Measurements from ENCODE around the gene FUOM.

- no peak for TF ChIP-seq CTCF (IDR thresholded peaks at IDR 0.05)
- TF ChIP-seq POLR2A (IDR thresholded peaks at IDR 0.05), result no peak
These were observed 22.3 kb downstream of the FUOM start for GRCh38 chr10:133335246-133336117.

Data from uterus (tissue), 2 donors.